Activated T-helper 9 cell treated with anti-CD3 and anti-CD28 coated beads, Interleukin-2, amount 50 U/mL, for 16 hours (primary cell): Measurements from ENCODE around the gene C9.
"Not testable (repeated sequence)": the region's sequence is repeated elsewhere in the genome, so short reads cannot be mapped to it uniquely, and the experiment has no call there.

Experiments used
- DNase-seq: peaks from one replicate; pipeline ENCODE4 v3.0.0-alpha.2; 2020; ENCODE audit warnings: low read depth

The C9 gene

GRCh38 chr5:39260095-39260494 lies 104.2 kb downstream of the C9 start:
- no peak for DNase-seq

GRCh38 chr5:39257554-39257953 lies 106.7 kb downstream of the C9 start:
- DNase-seq = no peak

- no peak for DNase-seq
These were observed 107.6 kb downstream of the C9 start for GRCh38 chr5:39256477-39257235.

- DNase-seq = no peak
These were observed 108.9 kb downstream of the C9 start for GRCh38 chr5:39255406-39255805.

- no peak for DNase-seq
These were observed 109.6 kb downstream of the C9 start for GRCh38 chr5:39254671-39255070.

- DNase-seq = no peak
These were observed 111.1 kb downstream of the C9 start for GRCh38 chr5:39253196-39253595.

- DNase-seq = no peak
These were observed 114.6 kb downstream of the C9 start for GRCh38 chr5:39249564-39250274.

GRCh38 chr5:39249069-39249468 lies 115.2 kb downstream of the C9 start:
- no peak for DNase-seq

- DNase-seq = no peak
These were observed 123.5 kb downstream of the C9 start for GRCh38 chr5:39240750-39241149.

- DNase-seq = no peak
These were observed 125.8 kb downstream of the C9 start for GRCh38 chr5:39238366-39239105.

- DNase-seq = no peak
These were observed 127.6 kb downstream of the C9 start for GRCh38 chr5:39236718-39237117.

GRCh38 chr5:39235648-39236047 lies 128.6 kb downstream of the C9 start:
- DNase-seq = no peak

- not testable (repeated sequence) for DNase-seq
These were observed 129.8 kb downstream of the C9 start for GRCh38 chr5:39234494-39234893.
